HepG2 (cell line): ENCODE results near the gene C16orf86.

Experiments
- EZH2 ChIP-seq: conservative IDR thresholded peaks from 2 replicates; pipeline ENCODE4 v1.6.1; 2012; ENCODE audit warnings: mild to moderate bottlenecking, low read depth, low read length, moderate library complexity
- KLF9 ChIP-seq: IDR thresholded peaks from 2 replicates; pipeline ENCODE4 v1.6.1; 2016; ENCODE audit warnings: low read depth
- PCBP2 ChIP-seq: fragments of 200-400 bp; formaldehyde crosslinking; optimal IDR thresholded peaks from 2 replicates; pipeline ENCODE3; 2018; ENCODE audit warnings: low read length, low read depth; ENCODE audit not compliant: poor library complexity, severe bottlenecking
- PHF8 ChIP-seq: sonication (generic); formaldehyde crosslinking; IDR thresholded peaks from 2 replicates; pipeline ENCODE4 v1.5.0; 2020; ENCODE audit warnings: missing genetic modification reagents
- TARDBP ChIP-seq: sonication (generic); formaldehyde crosslinking; IDR thresholded peaks from 2 replicates; pipeline ENCODE4 v1.8.0; 2022; ENCODE audit warnings: mild to moderate bottlenecking, missing genetic modification reagents
- XRCC5 ChIP-seq: fragments of 200-400 bp; formaldehyde crosslinking; optimal IDR thresholded peaks from 2 replicates; pipeline ENCODE3; 2017; ENCODE audit warnings: mild to moderate bottlenecking, low read length
- ZNF256 ChIP-seq: sonication (generic); formaldehyde crosslinking; conservative IDR thresholded peaks from 2 replicates; pipeline ENCODE4 v1.4.0; 2020; ENCODE audit warnings: missing genetic modification reagents
- ZNF274 ChIP-seq: sonication (generic); formaldehyde crosslinking; IDR thresholded peaks from 2 replicates; pipeline ENCODE4 v1.5.1; 2020; ENCODE audit warnings: mild to moderate bottlenecking, missing genetic modification reagents
- TF ChIP-seq, protein P1 (sequence below): sonication (generic); formaldehyde crosslinking; IDR thresholded peaks from 2 replicates; pipeline ENCODE4 v1.4.0; 2020; ENCODE audit warnings: missing genetic modification reagents
- TF ChIP-seq, protein P2 (sequence below): sonication (generic); formaldehyde crosslinking; IDR thresholded peaks from 2 replicates; pipeline ENCODE4 v1.5.0; 2020; ENCODE audit warnings: missing genetic modification reagents, mild to moderate bottlenecking, borderline replicate concordance

DNA sequence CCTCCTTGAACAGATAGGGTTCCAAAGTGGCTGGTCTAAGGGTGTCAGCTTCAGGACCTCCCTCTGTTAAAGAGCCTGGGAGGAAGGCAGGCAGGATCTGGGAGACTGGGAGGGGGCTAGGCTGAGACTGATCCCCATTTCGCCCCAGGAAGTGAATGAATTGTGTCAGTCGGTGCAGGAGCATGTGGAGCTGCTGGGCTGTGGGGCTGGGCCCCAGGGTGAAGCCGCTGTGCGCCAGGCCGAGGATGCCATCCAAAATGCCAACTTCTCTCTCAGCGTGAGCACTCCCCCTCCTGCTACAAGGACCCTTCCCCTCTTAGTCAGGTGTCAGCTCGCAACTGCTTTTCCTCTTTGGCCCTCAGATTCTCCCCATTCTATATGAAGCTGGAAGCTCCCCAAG lies 15.6 kb upstream of the C16orf86 start:
- TF ChIP-seq KLF9 (CRISPR knock-in tag) (no peak), PCBP2 (no peak), EZH2 (no peak), ZNF256 (CRISPR knock-in tag) (no peak), ZNF274 (CRISPR knock-in tag) (no peak), XRCC5 (no peak), PHF8 (no peak), TARDBP (no peak)
- TF ChIP-seq, protein P1, sequence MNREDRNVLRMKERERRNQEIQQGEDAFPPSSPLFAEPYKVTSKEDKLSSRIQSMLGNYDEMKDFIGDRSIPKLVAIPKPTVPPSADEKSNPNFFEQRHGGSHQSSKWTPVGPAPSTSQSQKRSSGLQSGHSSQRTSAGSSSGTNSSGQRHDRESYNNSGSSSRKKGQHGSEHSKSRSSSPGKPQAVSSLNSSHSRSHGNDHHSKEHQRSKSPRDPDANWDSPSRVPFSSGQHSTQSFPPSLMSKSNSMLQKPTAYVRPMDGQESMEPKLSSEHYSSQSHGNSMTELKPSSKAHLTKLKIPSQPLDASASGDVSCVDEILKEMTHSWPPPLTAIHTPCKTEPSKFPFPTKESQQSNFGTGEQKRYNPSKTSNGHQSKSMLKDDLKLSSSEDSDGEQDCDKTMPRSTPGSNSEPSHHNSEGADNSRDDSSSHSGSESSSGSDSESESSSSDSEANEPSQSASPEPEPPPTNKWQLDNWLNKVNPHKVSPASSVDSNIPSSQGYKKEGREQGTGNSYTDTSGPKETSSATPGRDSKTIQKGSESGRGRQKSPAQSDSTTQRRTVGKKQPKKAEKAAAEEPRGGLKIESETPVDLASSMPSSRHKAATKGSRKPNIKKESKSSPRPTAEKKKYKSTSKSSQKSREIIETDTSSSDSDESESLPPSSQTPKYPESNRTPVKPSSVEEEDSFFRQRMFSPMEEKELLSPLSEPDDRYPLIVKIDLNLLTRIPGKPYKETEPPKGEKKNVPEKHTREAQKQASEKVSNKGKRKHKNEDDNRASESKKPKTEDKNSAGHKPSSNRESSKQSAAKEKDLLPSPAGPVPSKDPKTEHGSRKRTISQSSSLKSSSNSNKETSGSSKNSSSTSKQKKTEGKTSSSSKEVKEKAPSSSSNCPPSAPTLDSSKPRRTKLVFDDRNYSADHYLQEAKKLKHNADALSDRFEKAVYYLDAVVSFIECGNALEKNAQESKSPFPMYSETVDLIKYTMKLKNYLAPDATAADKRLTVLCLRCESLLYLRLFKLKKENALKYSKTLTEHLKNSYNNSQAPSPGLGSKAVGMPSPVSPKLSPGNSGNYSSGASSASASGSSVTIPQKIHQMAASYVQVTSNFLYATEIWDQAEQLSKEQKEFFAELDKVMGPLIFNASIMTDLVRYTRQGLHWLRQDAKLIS (CRISPR knock-in tag), result no peak
- TF ChIP-seq, protein P2, sequence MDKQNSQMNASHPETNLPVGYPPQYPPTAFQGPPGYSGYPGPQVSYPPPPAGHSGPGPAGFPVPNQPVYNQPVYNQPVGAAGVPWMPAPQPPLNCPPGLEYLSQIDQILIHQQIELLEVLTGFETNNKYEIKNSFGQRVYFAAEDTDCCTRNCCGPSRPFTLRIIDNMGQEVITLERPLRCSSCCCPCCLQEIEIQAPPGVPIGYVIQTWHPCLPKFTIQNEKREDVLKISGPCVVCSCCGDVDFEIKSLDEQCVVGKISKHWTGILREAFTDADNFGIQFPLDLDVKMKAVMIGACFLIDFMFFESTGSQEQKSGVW, result no peak
